Hepatic stellate cell (primary cell): ENCODE data around the gene BTBD10.
A peak's percentile ranks its signal among the peaks of the same experiment; 100 is the strongest.

Source experiments
- DNase-seq: peaks from one replicate; pipeline ENCODE4 v3.0.0; 2011; ENCODE audit warnings: low spot score

The BTBD10 gene

GRCh38 chr11:13373216-13373615 lies 89.8 kb downstream of the BTBD10 start:
- no peak for DNase-seq

GRCh38 chr11:13368041-13368446 lies 95.0 kb downstream of the BTBD10 start:
- DNase-seq, result peak; percentile 38

GRCh38 chr11:13367115-13367514 lies 95.9 kb downstream of the BTBD10 start:
- DNase-seq, result no peak

GRCh38 chr11:13366266-13367026 lies 96.6 kb downstream of the BTBD10 start:
- no peak for DNase-seq

GRCh38 chr11:13364388-13364787 lies 98.6 kb downstream of the BTBD10 start:
- no peak for DNase-seq

- DNase-seq, result no peak
Observed at GRCh38 chr11:13362596-13363109, 100.4 kb downstream of the BTBD10 start.

- no peak for DNase-seq
Observed at GRCh38 chr11:13358596-13359270, 104.3 kb downstream of the BTBD10 start.

- no peak for DNase-seq
Observed at GRCh38 chr11:13357232-13357631, 105.8 kb downstream of the BTBD10 start.

GRCh38 chr11:13355191-13355590 lies 107.8 kb downstream of the BTBD10 start:
- DNase-seq, result no peak

- DNase-seq, result peak; percentile 24
Observed at GRCh38 chr11:13354335-13354734, 108.7 kb downstream of the BTBD10 start.

GRCh38 chr11:13352711-13353110 lies 110.3 kb downstream of the BTBD10 start:
- DNase-seq, result no peak

GRCh38 chr11:13349581-13349980 lies 113.4 kb downstream of the BTBD10 start:
- no peak for DNase-seq

- no peak for DNase-seq
Observed at GRCh38 chr11:13349046-13349445, 114.0 kb downstream of the BTBD10 start.

GRCh38 chr11:13348305-13348704 lies 114.7 kb downstream of the BTBD10 start:
- no peak for DNase-seq

- no peak for DNase-seq
Observed at GRCh38 chr11:13347901-13348300, 115.1 kb downstream of the BTBD10 start.

GRCh38 chr11:13346470-13346869 lies 116.6 kb downstream of the BTBD10 start:
- DNase-seq, result no peak

- peak; percentile 28 for DNase-seq
Observed at GRCh38 chr11:13344818-13345217, 118.2 kb downstream of the BTBD10 start.

GRCh38 chr11:13343931-13344717 lies 118.9 kb downstream of the BTBD10 start:
- DNase-seq, result peak; percentile 74

- DNase-seq, result no peak
Observed at GRCh38 chr11:13343067-13343466, 120.0 kb downstream of the BTBD10 start.

- no peak for DNase-seq
Observed at GRCh38 chr11:13341026-13341425, 122.0 kb downstream of the BTBD10 start.

- DNase-seq, result peak; percentile 88
Observed at GRCh38 chr11:13339195-13340153, 123.5 kb downstream of the BTBD10 start.
